GM12891 (cell line): ENCODE results near the gene RASGRF2.
A peak's percentile ranks its signal among the peaks of the same experiment; 100 is the strongest.

Experiments
- DNase-seq: peaks from one replicate; pipeline ENCODE4 v3.0.0; 2011; ENCODE audit warnings: low spot score; ENCODE audit not compliant: insufficient read length
- FAIRE-seq: peaks from 2 replicates; lab custom pipeline; 2011; peaks lifted over from hg19 to GRCh38; lab: Jason Lieb, UNC
- PAX5 ChIP-seq: IDR thresholded peaks from 2 replicates; pipeline ENCODE4 v1.6.1; 2011; ENCODE audit warnings: low read length, moderate library complexity, mild to moderate bottlenecking; ENCODE audit not compliant: insufficient read depth, severe bottlenecking
- POLR2A ChIP-seq: IDR thresholded peaks from 2 replicates; pipeline ENCODE4 v1.6.1; 2011; ENCODE audit warnings: low read depth, low read length, control low read depth
- POLR2AphosphoS5 ChIP-seq: IDR thresholded peaks from 2 replicates; pipeline ENCODE4 v1.6.1; 2011; ENCODE audit warnings: low read depth, low read length, control low read depth
- POU2F2 ChIP-seq: IDR thresholded peaks from 2 replicates; pipeline ENCODE4 v1.6.1; 2011; ENCODE audit warnings: low read depth, mild to moderate bottlenecking, control low read depth, low read length, moderate library complexity
- SPI1 ChIP-seq: IDR thresholded peaks from 2 replicates; pipeline ENCODE4 v1.6.1; 2011; ENCODE audit warnings: low read depth, low read length, control low read depth
- TAF1 ChIP-seq: IDR thresholded peaks from 2 replicates; pipeline ENCODE4 v1.6.1; 2011; ENCODE audit warnings: low read depth, low read length, control low read depth

Gene RASGRF2

GRCh38 chr5:81204205-81204604, 244.0 kb downstream of the RASGRF2 start:
- TF ChIP-seq TAF1 (no peak), SPI1 (no peak), POLR2AphosphoS5 (no peak), POLR2A (no peak), POU2F2 (no peak), PAX5 (no peak)
- DNase-seq = no peak
- FAIRE-seq = no peak

- DNase-seq = no peak
- no peak for FAIRE-seq
- TF ChIP-seq POU2F2 (no peak), SPI1 (no peak), POLR2A (no peak), POLR2AphosphoS5 (no peak), TAF1 (no peak), PAX5 (no peak)
Observed at GRCh38 chr5:81205058-81205457, 244.9 kb downstream of the RASGRF2 start.

- DNase-seq (peak; percentile 21), FAIRE-seq (no peak)
- TF ChIP-seq SPI1 (no peak), POU2F2 (no peak), POLR2A (no peak), PAX5 (no peak), TAF1 (no peak)
Observed at GRCh38 chr5:81207009-81207408, 246.8 kb downstream of the RASGRF2 start.

- TF ChIP-seq POLR2A (no peak), TAF1 (no peak), POLR2AphosphoS5 (no peak), SPI1 (no peak), PAX5 (no peak), POU2F2 (no peak)
- FAIRE-seq = peak; percentile 9
- no peak for DNase-seq
Observed at GRCh38 chr5:81208904-81209303, 248.7 kb downstream of the RASGRF2 start.

GRCh38 chr5:81209386-81209785, 249.2 kb downstream of the RASGRF2 start:
- DNase-seq (no peak), FAIRE-seq (no peak)
- TF ChIP-seq PAX5 (no peak), POU2F2 (no peak), POLR2AphosphoS5 (no peak), TAF1 (no peak), POLR2A (no peak), SPI1 (no peak)

DNA sequence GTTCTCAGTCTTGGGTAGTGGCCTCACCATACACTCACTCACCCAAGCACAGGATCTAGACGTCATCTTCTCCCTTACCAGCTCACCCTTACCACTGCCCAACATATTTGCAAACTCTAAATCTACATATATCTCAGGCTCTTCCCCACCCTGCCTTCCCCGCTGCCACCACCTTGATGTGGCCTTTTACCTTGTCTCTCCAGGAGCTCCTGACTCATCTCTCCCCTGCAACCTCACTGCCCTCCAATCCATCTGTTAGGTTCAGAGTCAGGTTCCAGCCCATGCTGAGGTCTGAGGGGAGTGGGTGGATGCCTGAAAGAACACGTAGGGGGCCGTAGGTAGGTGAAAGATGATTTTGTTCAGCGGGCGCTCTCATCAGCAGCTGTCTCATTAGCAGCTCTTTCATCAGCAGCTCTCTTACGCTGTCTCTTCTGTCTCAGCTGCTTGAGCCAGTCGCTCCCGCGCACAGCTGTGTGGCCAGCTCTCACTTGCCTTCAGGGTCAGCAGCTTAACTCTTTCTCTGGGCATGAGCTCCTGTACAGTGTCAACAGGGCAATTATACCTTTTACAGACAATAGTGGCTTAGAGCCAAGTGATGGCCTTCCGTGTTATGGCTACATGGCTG, 249.8 kb downstream of the RASGRF2 start:
- no peak for DNase-seq
- no peak for TF ChIP-seq POLR2AphosphoS5
- TF ChIP-seq POU2F2 = no peak
- TF ChIP-seq SPI1 = no peak
- no peak for TF ChIP-seq PAX5
- no peak for TF ChIP-seq POLR2A
- no peak for TF ChIP-seq TAF1
- peak; percentile 43 for FAIRE-seq

DNA sequence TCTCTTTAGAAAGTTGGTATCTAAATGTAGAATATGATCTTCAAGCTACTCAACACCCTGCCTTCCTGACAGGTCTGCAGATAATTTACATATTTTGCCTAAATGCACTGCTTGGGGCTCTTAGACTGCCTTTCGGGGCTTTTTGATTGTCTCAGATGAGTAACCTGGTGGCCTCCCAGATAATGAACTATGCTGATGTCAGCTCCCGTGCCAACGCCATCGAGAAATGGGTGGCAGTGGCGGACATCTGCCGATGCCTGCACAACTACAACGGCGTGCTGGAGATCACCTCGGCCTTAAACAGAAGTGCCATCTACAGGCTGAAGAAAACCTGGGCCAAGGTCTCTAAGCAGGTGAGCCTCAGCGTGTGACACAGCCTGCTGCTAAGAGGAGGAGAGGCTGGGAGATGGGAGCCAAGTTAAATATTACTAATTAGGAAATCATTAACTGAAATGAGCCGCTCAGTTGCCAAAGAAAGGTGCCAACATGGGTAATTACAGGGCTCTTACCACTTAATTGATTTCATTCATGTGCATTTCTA, 252.1 kb downstream of the RASGRF2 start:
- TF ChIP-seq POU2F2 (peak; percentile 59; the same call in 1 of the 2 replicates), TAF1 (no peak), POLR2A (no peak)
- DNase-seq = no peak
- FAIRE-seq = no peak

- DNase-seq = no peak
- no peak for FAIRE-seq
- TF ChIP-seq TAF1 (no peak), POLR2A (no peak), PAX5 (no peak), SPI1 (no peak), POU2F2 (no peak), POLR2AphosphoS5 (no peak)
Observed at GRCh38 chr5:81213070-81213469, 252.9 kb downstream of the RASGRF2 start.

- FAIRE-seq (no peak), DNase-seq (no peak)
- TF ChIP-seq SPI1 (no peak), POU2F2 (no peak), POLR2AphosphoS5 (no peak), POLR2A (no peak), PAX5 (no peak), TAF1 (no peak)
Observed at GRCh38 chr5:81214848-81215247, 254.7 kb downstream of the RASGRF2 start.

DNA sequence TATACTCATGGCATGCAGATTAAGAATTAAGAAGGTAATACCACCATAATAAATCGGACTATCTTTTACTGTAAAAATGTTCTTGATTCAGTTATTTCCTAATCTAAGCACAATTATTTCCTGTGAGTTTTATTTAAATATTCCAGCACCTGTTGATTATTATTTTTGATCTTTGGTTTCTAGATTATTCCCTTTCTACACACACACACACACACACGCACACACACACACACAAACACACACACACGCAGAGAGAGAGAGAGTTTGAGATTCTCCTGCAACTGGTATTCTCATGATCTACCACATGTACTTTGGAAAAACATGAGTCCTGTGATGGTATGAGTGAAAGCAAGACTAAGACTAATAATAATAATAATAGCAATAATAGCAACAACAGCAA, 256.0 kb downstream of the RASGRF2 start:
- TF ChIP-seq POLR2A = no peak
- no peak for TF ChIP-seq SPI1
- TF ChIP-seq POLR2AphosphoS5 = no peak
- TF ChIP-seq PAX5 = no peak
- no peak for DNase-seq
- FAIRE-seq = no peak

DNA sequence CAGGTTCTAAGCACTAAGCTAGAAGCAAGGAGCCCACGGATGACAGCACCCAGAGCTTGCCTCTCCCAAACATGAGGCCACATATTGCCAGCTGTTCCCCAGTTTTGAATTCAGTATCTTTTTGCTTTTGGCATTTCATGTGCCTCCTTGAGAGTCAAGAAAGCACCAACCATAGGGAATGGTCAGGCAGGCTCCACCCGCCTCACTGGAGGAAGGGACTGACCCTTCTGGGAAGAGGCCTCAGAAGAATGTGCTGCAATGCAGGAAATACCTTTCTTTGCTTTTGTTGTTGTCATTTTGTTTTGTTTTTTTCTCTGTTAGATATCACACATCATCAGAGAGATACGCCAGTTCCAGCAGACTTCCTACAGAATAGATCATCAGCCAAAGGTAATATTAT, 259.2 kb downstream of the RASGRF2 start:
- FAIRE-seq = no peak
- no peak for DNase-seq
- TF ChIP-seq POU2F2 (no peak), PAX5 (no peak), TAF1 (no peak), SPI1 (no peak)
